K562 (cell line): ENCODE results near the gene C10orf95. TPM values are rescaled to one million over a fixed set of nuclear protein-coding genes. Genes with fewer than 3 reads are reported as not detected.

Source experiments
- PYGO2 ChIP-seq: fragments of 450-650 bp; IDR thresholded peaks from 2 replicates; pipeline ENCODE4 v1.6.1; 2016; ENCODE audit warnings: mild to moderate bottlenecking, missing genetic modification characterization, moderate library complexity, missing compliant biosample characterization
- RNF219 ChIP-seq: fragments of 250-450 bp; sonication (Bioruptor Pico); IDR thresholded peaks from 2 replicates; pipeline ENCODE4 v1.5.0; 2022; ENCODE audit warnings: mild to moderate bottlenecking
- ZBTB12 ChIP-seq: fragments of 250-450 bp; sonication (Bioruptor Pico); IDR thresholded peaks from 2 replicates; pipeline ENCODE4 v1.4.0; 2020
- ZNF76 ChIP-seq: fragments of 250-450 bp; sonication (Bioruptor Pico); IDR thresholded peaks from 2 replicates; pipeline ENCODE4 v1.4.0; 2020; ENCODE audit warnings: mild to moderate bottlenecking, moderate library complexity, borderline replicate concordance
- ZSCAN32 ChIP-seq: fragments of 450-650 bp; formaldehyde crosslinking; IDR thresholded peaks from 2 replicates; pipeline ENCODE4 v1.4.0; 2020; ENCODE audit warnings: mild to moderate bottlenecking, moderate library complexity
- polyA plus RNA-seq, 8 experiments: library from polyadenylated mRNA; depleted of rRNA in 4 of 8; stranded (reverse) in 5 of 8; unstranded in 3 of 8; fragments of >200 nt; fragmentation: Nextera tagmentation in 2 of 8; fragmentation: Illumina TruSeq in 1 of 8; extraction: Ambion mirVana in 2 of 8; extraction: Trizol in 1 of 8; gene quantifications; 2 replicates each; pipeline versions ENCODE4 v1.2.1 to v1.2.3, GENCODE V29; 2011 to 2014; ENCODE audit warnings: inconsistent platforms in 1 of 8, missing spikeins in 1 of 8
- total RNA-seq, 7 experiments: library from RNA; depleted of rRNA in 6 of 7; stranded (reverse); fragments of >200 nt in 6 of 7; fragmentation: Illumina TruSeq in 2 of 7; extraction: Trizol in 2 of 7; gene quantifications; 2 replicates each; pipeline versions ENCODE4 v1.2.1 to v1.2.3, GENCODE V29; 2011 to 2021; ENCODE audit warnings: low replicate concordance in 1 of 7
- TF ChIP-seq, protein P1 (sequence below): fragments of 450-650 bp; formaldehyde crosslinking; conservative IDR thresholded peaks from 2 replicates; pipeline ENCODE4 v1.4.0; 2022; ENCODE audit warnings: mild to moderate bottlenecking, missing genetic modification characterization
- TF ChIP-seq, protein P2 (sequence below): fragments of 250-450 bp; sonication (Bioruptor Pico); IDR thresholded peaks from 2 replicates; pipeline ENCODE4 v1.8.0; 2021; ENCODE audit warnings: borderline replicate concordance, mild to moderate bottlenecking, moderate library complexity; ENCODE audit not compliant: poor library complexity, severe bottlenecking
- TF ChIP-seq, protein P3 (sequence below): sonication (generic); formaldehyde crosslinking; IDR thresholded peaks from 2 replicates; pipeline ENCODE4 v1.9.0; 2022; ENCODE audit warnings: mild to moderate bottlenecking, missing genetic modification reagents
- TF ChIP-seq, protein P4 (sequence below): fragments of 250-450 bp; sonication (Bioruptor Pico); IDR thresholded peaks from 2 replicates; pipeline ENCODE4 v1.8.0; 2021; ENCODE audit warnings: mild to moderate bottlenecking, moderate library complexity

The C10orf95 gene
- total and polyA plus RNA-seq, 9 of the 15 experiments (the other 6 are each of a cell fraction or from before 2014, with no cell fraction given) = 0.03 to 0.41 (median 0.17) TPM; not detected in 1

DNA sequence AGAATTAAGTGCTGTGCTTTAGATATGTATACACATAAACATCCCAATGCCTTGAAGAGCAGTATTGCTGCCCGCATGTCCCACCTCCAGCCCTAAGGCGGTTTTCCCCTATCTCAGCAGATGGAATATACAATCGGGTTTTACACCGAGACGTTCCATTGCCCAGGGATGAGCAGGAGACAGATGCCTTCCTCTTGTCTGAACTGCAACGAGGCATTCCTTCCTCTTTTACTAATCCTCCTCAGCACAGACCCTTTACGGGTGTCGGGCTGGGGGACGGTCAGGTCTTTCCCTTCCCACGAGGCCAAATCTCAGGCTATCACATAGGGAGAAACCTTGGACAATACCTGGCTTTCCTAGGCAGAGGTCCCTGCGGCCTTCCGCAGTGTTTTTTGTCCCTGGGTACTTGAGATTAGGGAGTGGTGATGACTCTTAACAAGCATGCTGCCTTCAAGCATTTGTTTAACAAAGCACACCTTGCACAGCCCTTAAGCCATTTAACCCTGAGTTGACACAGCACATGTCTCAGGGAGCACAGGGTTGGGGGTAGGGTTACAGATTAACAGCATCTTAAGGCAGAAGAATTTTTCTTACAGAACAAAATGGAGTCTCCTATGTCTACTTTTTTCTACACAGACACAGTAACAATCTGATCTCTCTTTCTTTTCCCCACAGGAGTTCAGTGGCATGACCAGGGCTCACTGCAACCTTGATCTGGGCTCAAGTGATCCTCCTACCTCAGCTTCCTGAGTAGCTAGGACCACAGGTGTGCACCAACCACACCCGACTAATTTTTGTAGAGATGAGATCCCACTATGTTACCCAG, 3.5 kb upstream of the C10orf95 start (continued):
- TF ChIP-seq, protein P1, sequence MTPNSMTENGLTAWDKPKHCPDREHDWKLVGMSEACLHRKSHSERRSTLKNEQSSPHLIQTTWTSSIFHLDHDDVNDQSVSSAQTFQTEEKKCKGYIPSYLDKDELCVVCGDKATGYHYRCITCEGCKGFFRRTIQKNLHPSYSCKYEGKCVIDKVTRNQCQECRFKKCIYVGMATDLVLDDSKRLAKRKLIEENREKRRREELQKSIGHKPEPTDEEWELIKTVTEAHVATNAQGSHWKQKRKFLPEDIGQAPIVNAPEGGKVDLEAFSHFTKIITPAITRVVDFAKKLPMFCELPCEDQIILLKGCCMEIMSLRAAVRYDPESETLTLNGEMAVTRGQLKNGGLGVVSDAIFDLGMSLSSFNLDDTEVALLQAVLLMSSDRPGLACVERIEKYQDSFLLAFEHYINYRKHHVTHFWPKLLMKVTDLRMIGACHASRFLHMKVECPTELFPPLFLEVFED (CRISPR knock-in tag) = peak; percentile 81; the same call in 1 of the 2 replicates
- TF ChIP-seq, protein P2, sequence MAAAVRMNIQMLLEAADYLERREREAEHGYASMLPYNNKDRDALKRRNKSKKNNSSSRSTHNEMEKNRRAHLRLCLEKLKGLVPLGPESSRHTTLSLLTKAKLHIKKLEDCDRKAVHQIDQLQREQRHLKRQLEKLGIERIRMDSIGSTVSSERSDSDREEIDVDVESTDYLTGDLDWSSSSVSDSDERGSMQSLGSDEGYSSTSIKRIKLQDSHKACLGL (CRISPR knock-in tag) = peak; percentile 49
- TF ChIP-seq PYGO2 (tag) (peak; percentile 92), ZBTB12 (CRISPR knock-in tag) (peak; percentile 79; the same call in 1 of the 2 replicates), ZSCAN32 (CRISPR knock-in tag) (peak; percentile 69), ZNF76 (CRISPR knock-in tag) (peak; percentile 92), RNF219 (0 out of 2 replicates have a peak, but pooled peaks have one; percentile 54)
- TF ChIP-seq, protein P3, sequence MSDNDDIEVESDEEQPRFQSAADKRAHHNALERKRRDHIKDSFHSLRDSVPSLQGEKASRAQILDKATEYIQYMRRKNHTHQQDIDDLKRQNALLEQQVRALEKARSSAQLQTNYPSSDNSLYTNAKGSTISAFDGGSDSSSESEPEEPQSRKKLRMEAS (CRISPR knock-in tag) = 0 out of 2 replicates have a peak, but pooled peaks have one; percentile 35
- TF ChIP-seq, protein P4, sequence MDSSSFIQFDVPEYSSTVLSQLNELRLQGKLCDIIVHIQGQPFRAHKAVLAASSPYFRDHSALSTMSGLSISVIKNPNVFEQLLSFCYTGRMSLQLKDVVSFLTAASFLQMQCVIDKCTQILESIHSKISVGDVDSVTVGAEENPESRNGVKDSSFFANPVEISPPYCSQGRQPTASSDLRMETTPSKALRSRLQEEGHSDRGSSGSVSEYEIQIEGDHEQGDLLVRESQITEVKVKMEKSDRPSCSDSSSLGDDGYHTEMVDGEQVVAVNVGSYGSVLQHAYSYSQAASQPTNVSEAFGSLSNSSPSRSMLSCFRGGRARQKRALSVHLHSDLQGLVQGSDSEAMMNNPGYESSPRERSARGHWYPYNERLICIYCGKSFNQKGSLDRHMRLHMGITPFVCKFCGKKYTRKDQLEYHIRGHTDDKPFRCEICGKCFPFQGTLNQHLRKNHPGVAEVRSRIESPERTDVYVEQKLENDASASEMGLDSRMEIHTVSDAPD (CRISPR knock-in tag) = peak; percentile 84
